PC-9 (cell line): ENCODE measurements around the gene TMEM109. TPM values are rescaled to one million over a fixed set of nuclear protein-coding genes. Genes with fewer than 3 reads are reported as not detected.
A peak's percentile ranks its signal among the peaks of the same experiment; 100 is the strongest.

ENCODE experiments used
- BruUV-seq: library from RNA; stranded (reverse); fragments of 400-500 nt; replicated peaks from 2 replicates; lab custom pipeline; 2021; lab: Mats Ljungman, UMichigan
- CTCF ChIA-PET: fragments of 300-600 bp; sonication (Branson Sonifier 250); formaldehyde crosslinking; loops from one replicate; lab custom pipeline; 2022; ENCODE audit warnings: antibody characterized with exemption; lab: Charles Lee
- POLR2A ChIA-PET: fragments of 300-600 bp; sonication (Branson Sonifier 250); formaldehyde crosslinking; loops from one replicate; lab custom pipeline; 2022; ENCODE audit warnings: antibody characterized with exemption; ENCODE audit not compliant: unreplicated experiment; lab: Charles Lee
- DNase-seq, 2 experiments: peaks; one replicate each; pipeline versions ENCODE4 v3.0.0 to v3.0.0-alpha.2; 2015 to 2022; ENCODE audit warnings: mixed read lengths in 1 of 2
- H2AFZ ChIP-seq: fragments of 200-600 bp; sonication (generic); 2 replicates; pipeline ENCODE4 v1.8.1; 2017; ENCODE audit warnings: antibody characterized with exemption
- H3F3A ChIP-seq: fragments of 200-600 bp; sonication (generic); 2 replicates; pipeline ENCODE4 v1.8.1; 2017; ENCODE audit warnings: antibody characterized with exemption, mild to moderate bottlenecking, low read depth; ENCODE audit not compliant: insufficient read depth
- H3K27ac ChIP-seq: fragments of 200-600 bp; sonication (generic); 2 replicates; pipeline ENCODE4 v1.6.1; 2016; ENCODE audit warnings: mixed run types
- H3K27me3 ChIP-seq: fragments of 200-600 bp; sonication (generic); 2 replicates; pipeline ENCODE4 v1.6.1; 2016; ENCODE audit warnings: low read depth, mixed run types; ENCODE audit not compliant: insufficient read depth
- H3K36me3 ChIP-seq: fragments of 200-600 bp; sonication (generic); 2 replicates; pipeline ENCODE4 v1.6.1; 2016; ENCODE audit warnings: low read depth, mixed run types
- H3K4me1 ChIP-seq: fragments of 200-600 bp; sonication (generic); replicated peaks from 2 replicates; pipeline ENCODE4 v1.6.1; 2016; ENCODE audit warnings: mixed run types; ENCODE audit not compliant: insufficient read depth
- H3K4me2 ChIP-seq: fragments of 200-600 bp; sonication (generic); 2 replicates; pipeline ENCODE4 v1.6.1; 2017; ENCODE audit warnings: mixed run types
- H3K4me3 ChIP-seq: fragments of 200-600 bp; sonication (generic); 2 replicates; pipeline ENCODE4 v1.6.1; 2016; ENCODE audit warnings: mixed run types
- H3K79me2 ChIP-seq: fragments of 200-600 bp; sonication (generic); 2 replicates; pipeline ENCODE4 v1.6.1; 2017; ENCODE audit warnings: low read depth, mixed run types
- H3K9me2 ChIP-seq: fragments of 200-600 bp; sonication (generic); 2 replicates; pipeline ENCODE4 v1.8.1; 2017; ENCODE audit warnings: mild to moderate bottlenecking; ENCODE audit not compliant: insufficient read depth
- H3K9me3 ChIP-seq: fragments of 200-600 bp; sonication (generic); 2 replicates; pipeline ENCODE4 v1.8.1; 2016; ENCODE audit warnings: low read depth; ENCODE audit not compliant: insufficient read depth
- H4K20me1 ChIP-seq: fragments of 200-600 bp; sonication (generic); 2 replicates; pipeline ENCODE4 v1.8.1; 2017; ENCODE audit not compliant: insufficient read depth
- EZH2 ChIP-seq: fragments of 200-600 bp; sonication (generic); IDR thresholded peaks from 2 replicates; pipeline ENCODE4 v1.8.0; 2017; ENCODE audit warnings: antibody characterized with exemption, low read depth
- intact Hi-C: fragments of 100-400 bp; cut with micrococcal nuclease; formaldehyde crosslinking; loops from one replicate; pipeline ENCODE4 v1.10.0; 2022; ENCODE audit not compliant: unreplicated experiment
- total RNA-seq: library from RNA; stranded (reverse); gene quantifications from 2 replicates; pipeline ENCODE4 v1.2.3, GENCODE V29; 2021
- TF ChIP-seq, protein P1 (sequence below): fragments of 200-600 bp; sonication (generic); conservative IDR thresholded peaks from 2 replicates; pipeline ENCODE4 v1.6.1; 2017; ENCODE audit warnings: mixed run types, antibody characterized with exemption, mild to moderate bottlenecking, moderate library complexity

Gene TMEM109
- total RNA-seq, 1 experiment from 2014 or later: 105 TPM

DNA sequence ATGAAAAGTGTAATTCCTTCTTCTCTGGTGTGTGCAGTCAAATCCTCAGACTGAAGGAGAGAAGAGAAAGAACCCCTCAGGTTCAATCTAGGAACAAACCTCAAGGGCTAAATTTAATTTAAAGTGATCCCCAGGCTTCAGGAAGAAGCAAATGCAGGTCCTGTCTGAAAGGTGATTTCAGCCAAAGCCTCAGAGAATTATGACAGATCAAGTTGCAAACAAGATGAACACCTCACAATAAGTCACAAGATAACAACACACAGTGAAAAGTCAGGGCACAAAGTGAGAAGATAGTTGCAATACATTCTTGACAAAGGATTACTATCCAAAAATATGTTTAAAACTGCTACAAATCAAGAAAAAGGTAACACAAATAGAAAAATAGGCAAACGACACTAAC lies 34.9 kb upstream of the TMEM109 start:
- H3K9me2 ChIP-seq: no peaks in the 10 kb centered on the region
- H3K27me3 ChIP-seq: no peaks in the 10 kb centered on the region
- no peak for DNase-seq
- CTCF ChIA-PET: no interaction called here
- no peaks in the 10 kb centered on the region for H3K36me3 ChIP-seq
- H3K4me2 ChIP-seq: no peak overlapping the region
- POLR2A ChIA-PET: no interaction called here
- H3K9me3 ChIP-seq: no peaks in the 10 kb centered on the region
- H3K4me1 ChIP-seq: no peaks in the 10 kb centered on the region
- H3K27ac ChIP-seq: no peak overlapping the region
- no TSS peak for BruUV-seq
- no peaks in the 10 kb centered on the region for H3K79me2 ChIP-seq
- H2AFZ ChIP-seq: no peak overlapping the region
- intact Hi-C loops: no loop called here
- no peaks in the 10 kb centered on the region for H4K20me1 ChIP-seq
- no peak overlapping the region for H3K4me3 ChIP-seq
- no peaks in the 10 kb centered on the region for H3F3A ChIP-seq
- no peak for TF ChIP-seq EZH2
- TF ChIP-seq, protein P1, sequence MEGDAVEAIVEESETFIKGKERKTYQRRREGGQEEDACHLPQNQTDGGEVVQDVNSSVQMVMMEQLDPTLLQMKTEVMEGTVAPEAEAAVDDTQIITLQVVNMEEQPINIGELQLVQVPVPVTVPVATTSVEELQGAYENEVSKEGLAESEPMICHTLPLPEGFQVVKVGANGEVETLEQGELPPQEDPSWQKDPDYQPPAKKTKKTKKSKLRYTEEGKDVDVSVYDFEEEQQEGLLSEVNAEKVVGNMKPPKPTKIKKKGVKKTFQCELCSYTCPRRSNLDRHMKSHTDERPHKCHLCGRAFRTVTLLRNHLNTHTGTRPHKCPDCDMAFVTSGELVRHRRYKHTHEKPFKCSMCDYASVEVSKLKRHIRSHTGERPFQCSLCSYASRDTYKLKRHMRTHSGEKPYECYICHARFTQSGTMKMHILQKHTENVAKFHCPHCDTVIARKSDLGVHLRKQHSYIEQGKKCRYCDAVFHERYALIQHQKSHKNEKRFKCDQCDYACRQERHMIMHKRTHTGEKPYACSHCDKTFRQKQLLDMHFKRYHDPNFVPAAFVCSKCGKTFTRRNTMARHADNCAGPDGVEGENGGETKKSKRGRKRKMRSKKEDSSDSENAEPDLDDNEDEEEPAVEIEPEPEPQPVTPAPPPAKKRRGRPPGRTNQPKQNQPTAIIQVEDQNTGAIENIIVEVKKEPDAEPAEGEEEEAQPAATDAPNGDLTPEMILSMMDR: no peak

DNA sequence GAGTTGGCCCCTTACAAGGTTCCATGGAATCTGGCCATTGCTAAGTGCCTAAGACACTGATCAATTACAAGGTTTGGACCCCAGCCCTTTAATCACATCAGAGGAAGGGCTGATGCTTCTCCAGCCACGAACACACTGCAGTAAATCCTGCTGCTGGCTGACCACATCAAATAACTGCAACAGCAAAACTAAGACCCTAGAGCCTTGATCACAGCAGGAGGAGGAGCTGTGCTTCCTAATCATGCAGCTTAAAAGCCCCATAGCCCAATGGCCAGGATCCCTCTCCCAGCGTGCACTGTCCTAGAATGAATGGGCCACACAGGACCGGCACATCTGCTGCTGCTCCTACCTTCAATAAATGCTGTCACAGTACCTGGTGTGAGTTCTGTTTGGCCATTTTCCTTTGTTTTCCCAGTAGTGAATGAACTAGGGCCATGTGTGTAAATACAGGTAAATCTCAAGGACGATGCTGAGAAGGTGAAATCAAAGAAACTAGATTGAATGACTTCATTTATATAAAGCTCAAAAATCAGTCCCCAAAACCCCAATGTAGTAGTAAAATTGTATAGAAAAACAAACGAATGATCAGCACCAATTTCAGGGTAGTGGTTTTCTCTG lies 33.9 kb upstream of the TMEM109 start:
- Histone ChIP-seq H3K27ac (no peak overlapping the region), H3K27me3 (no peaks in the 10 kb centered on the region), H3F3A (no peaks in the 10 kb centered on the region), H3K9me3 (no peaks in the 10 kb centered on the region), H3K36me3 (no peaks in the 10 kb centered on the region), H3K4me1 (no peaks in the 10 kb centered on the region), H3K9me2 (no peaks in the 10 kb centered on the region), H3K4me3 (no peak overlapping the region), H2AFZ (no peak overlapping the region), H4K20me1 (no peaks in the 10 kb centered on the region), H3K79me2 (no peaks in the 10 kb centered on the region), H3K4me2 (no peak overlapping the region)
- TF ChIP-seq, protein P1: no peak
- no peak for TF ChIP-seq EZH2
- no TSS peak for BruUV-seq
- POLR2A ChIA-PET: no interaction called here
- CTCF ChIA-PET: no interaction called here
- intact Hi-C loops: no loop called here
- DNase-seq: peak in 1 of 2 experiments; percentile 32

DNA sequence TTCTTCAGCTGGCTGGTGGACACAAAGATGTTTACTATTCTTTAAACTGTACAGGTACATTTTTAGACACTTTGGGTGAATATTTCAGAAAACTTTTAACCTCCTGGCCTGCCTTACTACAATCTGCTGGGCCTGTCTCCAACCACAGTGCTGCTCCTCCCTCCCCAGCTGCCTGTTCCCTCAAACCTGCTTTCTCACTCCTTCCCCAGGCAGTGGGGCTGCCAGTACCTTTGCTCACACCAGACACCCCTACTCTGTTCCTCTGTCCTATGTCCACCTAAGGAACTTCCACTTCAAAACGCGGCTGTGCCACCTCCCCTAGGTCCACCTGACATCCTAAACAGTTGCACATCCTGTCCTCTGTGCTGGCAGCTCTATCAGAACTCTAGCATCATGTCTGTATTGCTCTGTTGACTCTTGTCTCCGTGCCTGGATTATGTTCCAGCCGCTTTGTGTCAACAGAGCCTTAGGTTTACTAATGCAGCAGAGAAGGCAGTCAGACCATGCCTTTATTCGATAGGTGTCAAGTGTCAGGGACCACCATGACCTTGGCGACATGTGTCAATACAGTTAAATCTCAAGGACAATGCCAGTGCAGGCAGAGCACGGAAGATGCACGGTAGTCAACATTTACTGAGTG lies 33.2 kb upstream of the TMEM109 start:
- POLR2A ChIA-PET: no interaction called here
- Histone ChIP-seq H3K79me2 (no peaks in the 10 kb centered on the region), H3K4me2 (no peak overlapping the region), H3K27ac (no peak overlapping the region), H3K27me3 (no peaks in the 10 kb centered on the region), H3K36me3 (no peaks in the 10 kb centered on the region), H3K4me3 (no peak overlapping the region), H3K9me2 (no peaks in the 10 kb centered on the region), H4K20me1 (no peaks in the 10 kb centered on the region), H3K4me1 (no peaks in the 10 kb centered on the region), H3F3A (no peaks in the 10 kb centered on the region), H3K9me3 (no peaks in the 10 kb centered on the region), H2AFZ (no peak overlapping the region)
- intact Hi-C loops: no loop called here
- TF ChIP-seq, protein P1: no peak
- no peak for TF ChIP-seq EZH2
- CTCF ChIA-PET: no interaction called here
- BruUV-seq: no TSS peak
- DNase-seq: peak in 1 of 2 experiments; percentile 31
